Activated CD8-positive, alpha-beta memory T cell treated with anti-CD3 and anti-CD28 coated beads for 48 hours (primary cell): ENCODE results near the gene ABO.
"Not testable (repeated sequence)": the region's sequence is repeated elsewhere in the genome, so short reads cannot be mapped to it uniquely, and the experiment has no call there.

Experiments used
- DNase-seq, 3 experiments: peaks; one replicate each; pipeline ENCODE4 v3.0.0-alpha.2; 2020; ENCODE audit warnings: low read depth in 2 of 3, low spot score in 2 of 3

Gene ABO

DNA sequence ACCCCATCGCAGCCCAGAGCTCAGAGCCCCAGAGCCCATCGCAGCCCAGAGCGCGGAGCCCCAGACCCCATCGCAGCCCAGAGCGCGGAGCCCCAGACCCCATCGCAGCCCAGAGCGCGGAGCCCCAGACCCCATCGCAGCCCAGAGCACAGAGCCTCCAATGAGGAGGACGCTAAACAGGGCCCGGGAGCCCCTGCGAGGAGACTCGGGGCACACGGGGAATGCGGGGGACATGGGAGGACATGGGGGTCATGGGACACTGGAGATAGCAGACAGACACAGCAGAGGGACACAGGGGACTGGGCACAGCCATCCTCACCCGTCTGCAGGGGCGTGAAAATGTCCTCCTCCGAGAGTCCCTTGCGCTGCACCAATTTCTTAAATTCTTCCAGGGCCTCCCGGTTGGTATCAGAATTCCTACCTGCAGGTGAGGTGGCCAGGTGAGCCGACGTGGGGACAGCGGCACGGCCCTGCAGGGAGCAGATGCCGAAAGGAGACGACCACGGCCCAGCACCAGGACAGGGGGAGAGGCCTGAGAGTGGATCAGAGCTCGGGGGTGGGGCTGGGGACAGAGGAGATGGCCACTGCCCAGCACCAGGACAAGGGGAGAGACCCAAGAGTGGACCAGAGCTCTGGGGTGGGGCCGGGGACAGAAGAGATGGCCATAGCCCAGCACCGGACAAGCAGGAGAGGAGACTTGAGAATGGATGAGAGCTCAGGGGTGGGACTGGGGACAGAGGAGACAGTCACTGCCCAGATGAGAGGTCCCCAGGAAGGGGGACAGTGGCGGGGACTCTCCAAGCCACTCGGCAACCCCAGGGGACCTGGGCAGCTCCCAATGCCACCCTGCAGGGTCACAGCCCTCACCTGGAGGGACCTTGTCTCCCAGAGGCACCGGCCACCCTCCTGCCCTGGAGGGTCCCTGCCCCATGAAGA lies 68.7 kb downstream of the ABO start:
- no peak for DNase-seq

- not testable (repeated sequence) for DNase-seq
These were observed 69.5 kb downstream of the ABO start for GRCh38 chr9:133205481-133205887.
